NCI-H1436 treated with DMSO at 0.1 percent for 48 hours (cell line): ENCODE results near the gene PIK3R1.

ENCODE experiments used
- DNase-seq: peaks from one replicate; lab custom pipeline; 2025; lab: John Stamatoyannopoulos, UW

The PIK3R1 gene

DNA sequence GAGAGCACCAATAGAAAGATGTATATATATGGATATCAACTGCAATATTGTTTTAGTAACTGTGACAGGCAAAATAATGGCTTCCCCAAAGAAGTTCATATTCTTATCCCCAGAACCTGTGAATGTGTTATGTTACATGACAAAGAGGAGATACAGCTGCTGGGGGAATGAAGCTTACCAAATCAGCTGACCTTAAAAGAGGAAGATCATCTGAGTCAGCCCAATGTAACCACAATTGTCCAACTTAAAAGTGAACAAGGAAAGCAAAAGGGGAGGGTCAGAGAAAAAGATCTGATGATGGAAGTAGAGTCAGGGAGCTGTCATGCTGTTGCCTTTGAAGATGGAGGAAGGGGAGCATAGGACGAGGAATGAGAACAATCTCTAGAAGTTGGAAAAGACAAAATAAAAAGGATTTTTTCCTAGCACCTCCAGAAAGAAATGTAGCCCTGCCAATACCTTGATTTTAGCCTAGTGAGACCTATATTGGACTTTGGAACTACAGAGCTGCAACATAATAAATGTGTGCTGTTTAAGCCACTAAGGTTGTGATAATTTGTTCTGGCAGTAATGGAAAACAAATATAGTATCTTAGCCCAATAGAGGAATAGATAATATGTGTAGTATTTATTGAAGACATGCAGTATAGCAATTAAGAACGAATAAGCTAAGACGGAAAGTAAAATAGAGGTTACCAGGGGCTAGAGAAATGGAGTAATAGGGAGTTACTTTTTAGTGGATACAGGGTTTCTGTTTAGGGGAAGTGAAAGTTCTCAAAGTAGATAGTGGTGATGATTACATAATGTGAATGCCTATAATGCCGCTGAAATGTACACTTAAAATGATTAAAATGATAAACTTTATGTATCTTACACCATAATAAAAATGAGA lies 115.9 kb downstream of the PIK3R1 start:
- DNase-seq = no peak

GRCh38 chr5:68332080-68332451 lies 116.5 kb downstream of the PIK3R1 start:
- DNase-seq = no peak

DNA sequence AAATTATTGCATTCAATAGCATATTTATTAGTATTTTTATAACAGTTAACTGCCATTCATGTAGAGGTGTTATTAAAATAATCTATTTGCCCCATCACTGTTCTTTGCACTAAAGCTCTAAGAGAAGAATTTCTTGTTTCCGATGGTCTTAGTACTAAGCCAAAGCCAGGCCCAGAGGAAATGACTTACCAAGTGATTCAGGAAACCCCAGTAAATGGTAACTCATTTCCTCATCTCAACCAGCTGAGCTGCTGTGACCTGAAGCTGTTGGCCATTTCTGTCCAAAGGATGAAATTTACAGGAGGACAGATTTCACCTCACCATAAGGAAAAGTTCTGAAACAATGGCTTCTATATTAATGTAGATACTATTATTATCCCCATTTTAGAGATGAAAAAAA lies 117.0 kb downstream of the PIK3R1 start:
- DNase-seq = no peak

GRCh38 chr5:68333649-68334552 lies 118.3 kb downstream of the PIK3R1 start:
- no peak for DNase-seq

- DNase-seq = no peak
Measured at GRCh38 chr5:68334553-68334886, 119.0 kb downstream of the PIK3R1 start.

DNA sequence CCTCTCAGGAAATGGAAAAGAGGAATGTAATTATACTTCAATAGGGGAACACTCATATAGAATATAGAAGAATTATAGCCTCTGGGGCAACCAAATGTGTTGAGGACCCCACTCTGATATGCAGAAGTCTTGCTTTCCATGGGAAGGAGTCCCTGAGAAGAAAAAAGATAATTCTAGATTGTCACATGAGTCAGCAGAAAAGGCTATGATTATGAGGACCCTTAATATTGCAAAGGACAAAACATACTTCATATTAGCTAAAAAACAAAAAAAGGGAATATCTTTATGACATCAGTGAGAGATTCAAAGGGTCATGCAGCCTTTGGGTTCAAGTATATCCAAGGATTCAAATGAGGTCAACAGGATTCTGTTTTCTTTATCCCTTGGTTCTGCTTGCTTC lies 119.5 kb downstream of the PIK3R1 start:
- DNase-seq = no peak

DNA sequence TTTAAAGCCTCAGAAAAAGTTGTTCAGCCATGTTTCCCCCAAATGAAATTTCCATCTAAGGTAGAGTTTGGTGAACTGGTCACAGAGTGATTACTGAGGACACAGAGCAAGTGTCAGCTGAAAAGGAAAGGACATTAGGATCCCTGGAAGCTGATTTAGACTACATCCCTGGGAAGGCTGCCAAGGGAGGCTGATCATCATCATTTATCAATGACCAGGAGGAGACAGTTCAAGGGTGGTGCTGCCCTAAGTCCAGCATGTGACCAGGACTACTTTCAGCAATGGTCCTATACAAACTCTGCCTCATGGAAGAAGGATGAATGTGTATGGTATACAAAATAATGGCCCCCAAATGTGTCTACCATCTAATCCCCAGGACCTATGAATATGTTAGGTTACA lies 120.6 kb downstream of the PIK3R1 start:
- DNase-seq = no peak

DNA sequence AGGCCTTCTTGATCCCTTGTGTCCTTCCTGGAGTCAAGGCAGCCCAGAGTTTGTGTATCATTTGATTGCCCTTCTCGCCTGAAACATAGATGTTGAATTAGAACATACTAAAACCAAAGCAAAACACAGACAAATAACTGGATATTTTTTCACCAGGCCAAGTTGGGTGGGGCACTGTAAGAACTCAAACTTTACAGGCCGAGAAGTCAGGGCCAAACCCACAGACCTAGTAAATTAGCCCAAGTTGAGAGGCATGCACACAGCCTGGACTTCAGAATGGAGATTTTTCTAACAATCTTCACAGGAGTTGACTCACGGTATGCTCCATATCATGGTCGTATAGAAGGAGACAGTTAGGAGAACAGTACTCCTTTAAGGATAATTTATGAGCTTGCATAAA lies 121.7 kb downstream of the PIK3R1 start:
- DNase-seq = no peak

- DNase-seq = no peak
Measured at GRCh38 chr5:68339921-68340321, 124.4 kb downstream of the PIK3R1 start.

DNA sequence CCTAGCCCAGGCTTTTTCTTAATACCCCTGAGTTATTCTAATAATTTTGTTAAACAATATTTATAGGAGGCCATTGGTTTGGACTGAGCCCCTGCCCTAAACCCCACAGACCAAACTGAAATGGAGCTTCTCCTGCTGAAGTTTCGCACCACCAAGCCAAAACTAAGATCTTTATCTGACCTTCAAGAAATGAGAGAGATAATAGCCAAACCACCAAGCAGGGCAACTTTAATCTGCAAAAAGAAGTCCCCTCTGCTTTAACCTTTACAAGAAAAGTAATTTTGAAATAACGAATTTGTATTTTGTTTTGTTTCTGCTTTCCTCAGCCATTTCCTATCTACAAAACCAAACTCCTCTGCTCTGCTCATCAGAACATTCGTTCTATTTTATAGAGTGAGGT lies 125.5 kb downstream of the PIK3R1 start:
- no peak for DNase-seq

- no peak for DNase-seq
Measured at GRCh38 chr5:68342693-68343092, 127.1 kb downstream of the PIK3R1 start.

GRCh38 chr5:68343421-68343826 lies 127.9 kb downstream of the PIK3R1 start:
- no peak for DNase-seq

DNA sequence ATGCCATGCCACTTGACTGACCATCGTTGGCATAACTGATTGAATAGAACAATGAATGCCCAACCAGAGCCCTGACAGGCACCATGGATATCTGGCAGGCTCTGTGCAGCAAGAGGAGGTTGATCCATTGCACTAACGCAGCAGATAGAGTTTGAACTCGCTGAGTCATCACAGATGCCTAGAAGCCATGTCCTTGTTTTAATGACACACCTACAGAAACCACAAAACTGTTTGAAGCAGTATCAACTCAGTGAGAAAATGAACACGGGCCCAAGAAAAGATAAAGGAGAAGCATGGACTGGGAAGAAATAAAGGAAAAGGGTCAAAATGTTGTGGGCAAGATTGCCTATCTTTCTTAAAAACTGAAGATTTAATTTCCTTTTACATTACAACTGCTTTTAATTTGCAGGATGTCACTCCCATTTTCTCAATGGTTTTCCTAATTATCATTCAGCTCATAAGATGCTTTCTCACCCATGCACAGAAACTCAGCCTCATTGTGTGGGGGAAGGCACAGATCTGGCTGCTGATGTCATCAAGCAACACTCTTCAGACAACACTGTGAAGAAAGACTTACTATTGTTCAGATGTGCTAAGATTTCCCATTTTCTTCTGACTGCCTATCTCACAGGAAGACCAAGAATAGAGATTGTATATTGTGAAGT lies 129.0 kb downstream of the PIK3R1 start:
- DNase-seq = no peak

GRCh38 chr5:68345171-68345570 lies 129.6 kb downstream of the PIK3R1 start:
- no peak for DNase-seq

- DNase-seq = no peak
Measured at GRCh38 chr5:68345582-68345981, 130.0 kb downstream of the PIK3R1 start.

- DNase-seq = no peak
Measured at GRCh38 chr5:68347536-68347935, 132.0 kb downstream of the PIK3R1 start.

- DNase-seq = no peak
Measured at GRCh38 chr5:68348447-68349222, 133.1 kb downstream of the PIK3R1 start.

- no peak for DNase-seq
Measured at GRCh38 chr5:68350176-68350575, 134.6 kb downstream of the PIK3R1 start.
